H1 (cell line): Measurements from ENCODE around the gene TSFM. TPM values are rescaled to one million over a fixed set of nuclear protein-coding genes. Genes with fewer than 3 reads are reported as not detected.

Experiments
- CBX5 ChIP-seq: fragments of 300-800, 300-1000 bp; sonication (generic); IDR thresholded peaks from 2 replicates; pipeline ENCODE4 v1.7.1; 2016; ENCODE audit warnings: antibody characterized with exemption, low read length, low read depth
- SP2 ChIP-seq: IDR thresholded peaks from 2 replicates; pipeline ENCODE4 v1.6.1; 2012; ENCODE audit warnings: mild to moderate bottlenecking, low read length, inconsistent platforms
- TCF12 ChIP-seq: IDR thresholded peaks from 2 replicates; pipeline ENCODE4 v1.6.1; 2011; ENCODE audit warnings: low read depth, mild to moderate bottlenecking, low read length
- polyA plus RNA-seq, 7 experiments: library from polyadenylated mRNA; depleted of rRNA in 3 of 7; stranded (reverse) in 5 of 7; unstranded in 2 of 7; fragments of >200 nt in 5 of 7; fragments of 200-250 nt in 2 of 7; gene quantifications; 1 replicate in 5 of 7; 2 replicates in 1 of 7; 4 replicates in 1 of 7; pipeline versions ENCODE4 v1.2.1 to v1.2.3, GENCODE V29; 2011 to 2013; ENCODE audit warnings: missing spikeins in 2 of 7, mixed read lengths in 2 of 7
- total RNA-seq: library from RNA; stranded (reverse); fragmentation: NEBNext Ultra II Directional; extraction: Animal tissue kit (Norgen Biotek cat#: 25700); gene quantifications from 2 replicates; pipeline ENCODE4 v1.2.1, GENCODE V29; 2021
- TF ChIP-seq, protein P1 (sequence below): fragments of 300-600 bp; sonication (generic); IDR thresholded peaks from 2 replicates; pipeline ENCODE4 v1.7.1; 2012; ENCODE audit warnings: low read length, moderate library complexity, mild to moderate bottlenecking, inconsistent platforms; ENCODE audit not compliant: insufficient replicate concordance
- TF ChIP-seq, protein P2 (sequence below): IDR thresholded peaks from 2 replicates; pipeline ENCODE4 v1.6.1; 2011; ENCODE audit warnings: low read length, improper control_type of control experiment

TSFM gene
- total and polyA plus RNA-seq, 2 of the 8 experiments (the other 6 are each of a cell fraction or from before 2014, with no cell fraction given): 17.4 to 49.8 TPM

DNA sequence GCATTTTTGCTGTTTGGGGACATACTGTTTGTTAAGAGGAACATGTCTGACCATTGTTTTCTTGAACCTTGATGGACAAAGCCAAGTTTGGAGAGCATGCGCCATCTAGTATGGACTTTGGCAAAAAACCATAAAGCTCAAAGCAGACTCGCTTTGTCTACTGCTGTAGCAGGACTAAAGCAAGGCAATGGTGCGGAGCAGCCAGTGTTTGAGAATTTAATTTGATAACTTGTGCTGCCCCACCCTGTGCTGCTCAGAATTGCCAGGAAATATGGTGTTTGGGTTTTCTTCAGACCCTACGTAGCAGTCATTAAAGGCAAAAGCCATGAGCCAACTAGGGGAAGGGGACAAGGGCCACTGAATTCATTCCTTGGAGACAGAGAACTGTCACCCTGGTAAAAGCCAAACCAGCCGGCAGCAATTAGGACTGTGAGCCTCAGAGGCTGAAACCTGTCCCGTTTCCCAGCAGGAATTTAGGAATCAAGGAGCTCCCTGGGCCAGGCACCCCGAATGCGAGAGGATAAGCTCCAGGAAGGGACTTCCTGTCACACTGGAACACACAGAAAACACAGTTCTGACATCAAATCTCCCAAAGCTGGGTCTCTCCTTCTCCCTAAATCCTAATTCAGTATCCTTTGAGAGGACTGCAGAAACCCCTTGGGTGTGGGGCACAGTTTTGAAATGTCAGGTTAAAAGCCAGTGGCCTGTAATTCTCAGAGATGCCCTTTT lies 34.8 kb downstream of the TSFM start (continued):
- TF ChIP-seq, protein P1, sequence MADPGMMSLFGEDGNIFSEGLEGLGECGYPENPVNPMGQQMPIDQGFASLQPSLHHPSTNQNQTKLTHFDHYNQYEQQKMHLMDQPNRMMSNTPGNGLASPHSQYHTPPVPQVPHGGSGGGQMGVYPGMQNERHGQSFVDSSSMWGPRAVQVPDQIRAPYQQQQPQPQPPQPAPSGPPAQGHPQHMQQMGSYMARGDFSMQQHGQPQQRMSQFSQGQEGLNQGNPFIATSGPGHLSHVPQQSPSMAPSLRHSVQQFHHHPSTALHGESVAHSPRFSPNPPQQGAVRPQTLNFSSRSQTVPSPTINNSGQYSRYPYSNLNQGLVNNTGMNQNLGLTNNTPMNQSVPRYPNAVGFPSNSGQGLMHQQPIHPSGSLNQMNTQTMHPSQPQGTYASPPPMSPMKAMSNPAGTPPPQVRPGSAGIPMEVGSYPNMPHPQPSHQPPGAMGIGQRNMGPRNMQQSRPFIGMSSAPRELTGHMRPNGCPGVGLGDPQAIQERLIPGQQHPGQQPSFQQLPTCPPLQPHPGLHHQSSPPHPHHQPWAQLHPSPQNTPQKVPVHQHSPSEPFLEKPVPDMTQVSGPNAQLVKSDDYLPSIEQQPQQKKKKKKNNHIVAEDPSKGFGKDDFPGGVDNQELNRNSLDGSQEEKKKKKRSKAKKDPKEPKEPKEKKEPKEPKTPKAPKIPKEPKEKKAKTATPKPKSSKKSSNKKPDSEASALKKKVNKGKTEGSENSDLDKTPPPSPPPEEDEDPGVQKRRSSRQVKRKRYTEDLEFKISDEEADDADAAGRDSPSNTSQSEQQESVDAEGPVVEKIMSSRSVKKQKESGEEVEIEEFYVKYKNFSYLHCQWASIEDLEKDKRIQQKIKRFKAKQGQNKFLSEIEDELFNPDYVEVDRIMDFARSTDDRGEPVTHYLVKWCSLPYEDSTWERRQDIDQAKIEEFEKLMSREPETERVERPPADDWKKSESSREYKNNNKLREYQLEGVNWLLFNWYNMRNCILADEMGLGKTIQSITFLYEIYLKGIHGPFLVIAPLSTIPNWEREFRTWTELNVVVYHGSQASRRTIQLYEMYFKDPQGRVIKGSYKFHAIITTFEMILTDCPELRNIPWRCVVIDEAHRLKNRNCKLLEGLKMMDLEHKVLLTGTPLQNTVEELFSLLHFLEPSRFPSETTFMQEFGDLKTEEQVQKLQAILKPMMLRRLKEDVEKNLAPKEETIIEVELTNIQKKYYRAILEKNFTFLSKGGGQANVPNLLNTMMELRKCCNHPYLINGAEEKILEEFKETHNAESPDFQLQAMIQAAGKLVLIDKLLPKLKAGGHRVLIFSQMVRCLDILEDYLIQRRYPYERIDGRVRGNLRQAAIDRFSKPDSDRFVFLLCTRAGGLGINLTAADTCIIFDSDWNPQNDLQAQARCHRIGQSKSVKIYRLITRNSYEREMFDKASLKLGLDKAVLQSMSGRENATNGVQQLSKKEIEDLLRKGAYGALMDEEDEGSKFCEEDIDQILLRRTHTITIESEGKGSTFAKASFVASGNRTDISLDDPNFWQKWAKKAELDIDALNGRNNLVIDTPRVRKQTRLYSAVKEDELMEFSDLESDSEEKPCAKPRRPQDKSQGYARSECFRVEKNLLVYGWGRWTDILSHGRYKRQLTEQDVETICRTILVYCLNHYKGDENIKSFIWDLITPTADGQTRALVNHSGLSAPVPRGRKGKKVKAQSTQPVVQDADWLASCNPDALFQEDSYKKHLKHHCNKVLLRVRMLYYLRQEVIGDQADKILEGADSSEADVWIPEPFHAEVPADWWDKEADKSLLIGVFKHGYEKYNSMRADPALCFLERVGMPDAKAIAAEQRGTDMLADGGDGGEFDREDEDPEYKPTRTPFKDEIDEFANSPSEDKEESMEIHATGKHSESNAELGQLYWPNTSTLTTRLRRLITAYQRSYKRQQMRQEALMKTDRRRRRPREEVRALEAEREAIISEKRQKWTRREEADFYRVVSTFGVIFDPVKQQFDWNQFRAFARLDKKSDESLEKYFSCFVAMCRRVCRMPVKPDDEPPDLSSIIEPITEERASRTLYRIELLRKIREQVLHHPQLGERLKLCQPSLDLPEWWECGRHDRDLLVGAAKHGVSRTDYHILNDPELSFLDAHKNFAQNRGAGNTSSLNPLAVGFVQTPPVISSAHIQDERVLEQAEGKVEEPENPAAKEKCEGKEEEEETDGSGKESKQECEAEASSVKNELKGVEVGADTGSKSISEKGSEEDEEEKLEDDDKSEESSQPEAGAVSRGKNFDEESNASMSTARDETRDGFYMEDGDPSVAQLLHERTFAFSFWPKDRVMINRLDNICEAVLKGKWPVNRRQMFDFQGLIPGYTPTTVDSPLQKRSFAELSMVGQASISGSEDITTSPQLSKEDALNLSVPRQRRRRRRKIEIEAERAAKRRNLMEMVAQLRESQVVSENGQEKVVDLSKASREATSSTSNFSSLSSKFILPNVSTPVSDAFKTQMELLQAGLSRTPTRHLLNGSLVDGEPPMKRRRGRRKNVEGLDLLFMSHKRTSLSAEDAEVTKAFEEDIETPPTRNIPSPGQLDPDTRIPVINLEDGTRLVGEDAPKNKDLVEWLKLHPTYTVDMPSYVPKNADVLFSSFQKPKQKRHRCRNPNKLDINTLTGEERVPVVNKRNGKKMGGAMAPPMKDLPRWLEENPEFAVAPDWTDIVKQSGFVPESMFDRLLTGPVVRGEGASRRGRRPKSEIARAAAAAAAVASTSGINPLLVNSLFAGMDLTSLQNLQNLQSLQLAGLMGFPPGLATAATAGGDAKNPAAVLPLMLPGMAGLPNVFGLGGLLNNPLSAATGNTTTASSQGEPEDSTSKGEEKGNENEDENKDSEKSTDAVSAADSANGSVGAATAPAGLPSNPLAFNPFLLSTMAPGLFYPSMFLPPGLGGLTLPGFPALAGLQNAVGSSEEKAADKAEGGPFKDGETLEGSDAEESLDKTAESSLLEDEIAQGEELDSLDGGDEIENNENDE: no peak
- TF ChIP-seq TCF12: no peak
- TF ChIP-seq CBX5: no peak
- TF ChIP-seq, protein P2, sequence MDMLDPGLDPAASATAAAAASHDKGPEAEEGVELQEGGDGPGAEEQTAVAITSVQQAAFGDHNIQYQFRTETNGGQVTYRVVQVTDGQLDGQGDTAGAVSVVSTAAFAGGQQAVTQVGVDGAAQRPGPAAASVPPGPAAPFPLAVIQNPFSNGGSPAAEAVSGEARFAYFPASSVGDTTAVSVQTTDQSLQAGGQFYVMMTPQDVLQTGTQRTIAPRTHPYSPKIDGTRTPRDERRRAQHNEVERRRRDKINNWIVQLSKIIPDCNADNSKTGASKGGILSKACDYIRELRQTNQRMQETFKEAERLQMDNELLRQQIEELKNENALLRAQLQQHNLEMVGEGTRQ: no peak
- no peak for TF ChIP-seq SP2
- TF ChIP-seq, all 59 proteins: peak for 0
